ENCODE data around the gene PTGS2. TPM values are rescaled to one million over a fixed set of nuclear protein-coding genes. Genes with fewer than 3 reads are reported as not detected.

PTGS2 gene
- total and polyA plus RNA-seq, 9 of the 15 experiments (the other 6 are each of a cell fraction or from before 2014, with no cell fraction given): 0.01 TPM; not detected in 8

DNA sequence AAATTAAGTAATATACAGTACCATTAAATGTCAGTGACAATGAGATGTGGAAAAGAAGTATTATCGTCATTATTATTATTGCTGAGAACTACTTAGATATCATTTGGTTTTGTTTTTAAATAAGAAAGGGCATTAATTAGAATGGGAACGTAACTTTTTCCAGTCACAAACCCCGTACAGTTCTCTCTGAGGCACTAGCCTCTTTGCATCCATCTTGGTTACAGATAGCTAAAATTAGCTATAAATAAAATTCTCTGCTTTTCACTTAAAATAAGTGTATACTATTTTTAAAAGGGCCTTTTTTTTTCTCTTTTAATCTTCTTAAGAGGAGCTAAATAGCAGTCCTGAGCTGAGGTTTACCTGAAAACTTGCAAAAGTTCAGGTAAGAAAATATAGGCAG is 7.6 kb downstream of the PTGS2 start:
- no peak for DNase-seq (ENCODE audit: extremely low read depth in 1 of 4, low spot score in 3 of 4)
- H3K4me3 ChIP-seq: no peak overlapping the region
- in situ Hi-C loops (cut with MboI): no loop called here
- no peak for ATAC-seq
- H3K4me2 ChIP-seq (ENCODE audit: insufficient read depth, low read length): no peak overlapping the region
- no peaks in the 10 kb centered on the region for H4K20me1 ChIP-seq (replicated peaks; ENCODE audit: control insufficient read depth, insufficient read depth, low read length)
- CTCF ChIA-PET (ENCODE audit: low intra/inter-chr PET ratio): no interaction called here
- H3K4me1 ChIP-seq (replicated peaks in 1 of 2; ENCODE audit: control insufficient read depth in 2 of 2, insufficient read depth in 2 of 2, low read length in 2 of 2): no peaks in the 10 kb centered on the region
- intact Hi-C loops (cut with micrococcal nuclease): no loop called here
- WGBS (ENCODE audit: insufficient coverage, low coverage, missing lambda C conversion rate): 2% methylated on average over 3 of the region's 3 CpGs
- no peaks in the 10 kb centered on the region for H3K9me1 ChIP-seq (ENCODE audit: control insufficient read depth, insufficient read depth, low read length)
- BruUV-seq (replicated peaks): no TSS peak
- H3K36me3 ChIP-seq (ENCODE audit: control insufficient read depth, insufficient read depth, low read length): no peaks in the 10 kb centered on the region
- H3K27ac ChIP-seq (ENCODE audit: extremely low read depth, low read depth, low read length): no peak overlapping the region
- no peak overlapping the region for H2AFZ ChIP-seq (ENCODE audit: low read depth, low read length)
- FAIRE-seq: no peak
- no peaks in the 10 kb centered on the region for H3K79me2 ChIP-seq (ENCODE audit: control insufficient read depth, insufficient read depth, low read length)
- no peaks in the 10 kb centered on the region for H3K27me3 ChIP-seq (ENCODE audit: control insufficient read depth in 2 of 2, insufficient read depth in 2 of 2, low read length in 2 of 2)
- no peak overlapping the region for H3K9ac ChIP-seq (ENCODE audit: insufficient read depth in 1 of 2, low read depth in 2 of 2, low read length in 2 of 2)
- no peaks in the 10 kb centered on the region for H3K9me3 ChIP-seq (replicated peaks; ENCODE audit: control insufficient read depth, insufficient read depth, low read depth, low read length)
- POLR2A ChIA-PET: no interaction called here
- TF ChIP-seq, protein P1, sequence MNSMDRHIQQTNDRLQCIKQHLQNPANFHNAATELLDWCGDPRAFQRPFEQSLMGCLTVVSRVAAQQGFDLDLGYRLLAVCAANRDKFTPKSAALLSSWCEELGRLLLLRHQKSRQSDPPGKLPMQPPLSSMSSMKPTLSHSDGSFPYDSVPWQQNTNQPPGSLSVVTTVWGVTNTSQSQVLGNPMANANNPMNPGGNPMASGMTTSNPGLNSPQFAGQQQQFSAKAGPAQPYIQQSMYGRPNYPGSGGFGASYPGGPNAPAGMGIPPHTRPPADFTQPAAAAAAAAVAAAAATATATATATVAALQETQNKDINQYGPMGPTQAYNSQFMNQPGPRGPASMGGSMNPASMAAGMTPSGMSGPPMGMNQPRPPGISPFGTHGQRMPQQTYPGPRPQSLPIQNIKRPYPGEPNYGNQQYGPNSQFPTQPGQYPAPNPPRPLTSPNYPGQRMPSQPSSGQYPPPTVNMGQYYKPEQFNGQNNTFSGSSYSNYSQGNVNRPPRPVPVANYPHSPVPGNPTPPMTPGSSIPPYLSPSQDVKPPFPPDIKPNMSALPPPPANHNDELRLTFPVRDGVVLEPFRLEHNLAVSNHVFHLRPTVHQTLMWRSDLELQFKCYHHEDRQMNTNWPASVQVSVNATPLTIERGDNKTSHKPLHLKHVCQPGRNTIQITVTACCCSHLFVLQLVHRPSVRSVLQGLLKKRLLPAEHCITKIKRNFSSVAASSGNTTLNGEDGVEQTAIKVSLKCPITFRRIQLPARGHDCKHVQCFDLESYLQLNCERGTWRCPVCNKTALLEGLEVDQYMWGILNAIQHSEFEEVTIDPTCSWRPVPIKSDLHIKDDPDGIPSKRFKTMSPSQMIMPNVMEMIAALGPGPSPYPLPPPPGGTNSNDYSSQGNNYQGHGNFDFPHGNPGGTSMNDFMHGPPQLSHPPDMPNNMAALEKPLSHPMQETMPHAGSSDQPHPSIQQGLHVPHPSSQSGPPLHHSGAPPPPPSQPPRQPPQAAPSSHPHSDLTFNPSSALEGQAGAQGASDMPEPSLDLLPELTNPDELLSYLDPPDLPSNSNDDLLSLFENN (IDR thresholded peaks at IDR 0.05; ENCODE audit: low read depth in 2 of 2, low read length in 2 of 2): no peak
- TF ChIP-seq PTTG1 (tag; IDR thresholded peaks at IDR 0.05; ENCODE audit: low read depth) (no peak), NFE2 (IDR thresholded peaks at IDR 0.05; ENCODE audit: low read depth) (no peak), ZNF778 (CRISPR knock-in tag; IDR thresholded peaks at IDR 0.05) (no peak), NFATC3 (IDR thresholded peaks at IDR 0.05) (no peak), L3MBTL2 (IDR thresholded peaks at IDR 0.05) (no peak), ZNF785 (CRISPR knock-in tag; IDR thresholded peaks at IDR 0.05) (no peak), TGIF2 (CRISPR knock-in tag; IDR thresholded peaks at IDR 0.05) (no peak), CHD2 (IDR thresholded peaks at IDR 0.05; ENCODE audit: low read depth, low read length) (no peak), JUN (IDR thresholded peaks at IDR 0.05; ENCODE audit: borderline replicate concordance, low read depth, low read length) (no peak), JUN (CRISPR knock-in tag; IDR thresholded peaks at IDR 0.05; ENCODE audit: borderline replicate concordance) (no peak)
- TF ChIP-seq, protein P2, sequence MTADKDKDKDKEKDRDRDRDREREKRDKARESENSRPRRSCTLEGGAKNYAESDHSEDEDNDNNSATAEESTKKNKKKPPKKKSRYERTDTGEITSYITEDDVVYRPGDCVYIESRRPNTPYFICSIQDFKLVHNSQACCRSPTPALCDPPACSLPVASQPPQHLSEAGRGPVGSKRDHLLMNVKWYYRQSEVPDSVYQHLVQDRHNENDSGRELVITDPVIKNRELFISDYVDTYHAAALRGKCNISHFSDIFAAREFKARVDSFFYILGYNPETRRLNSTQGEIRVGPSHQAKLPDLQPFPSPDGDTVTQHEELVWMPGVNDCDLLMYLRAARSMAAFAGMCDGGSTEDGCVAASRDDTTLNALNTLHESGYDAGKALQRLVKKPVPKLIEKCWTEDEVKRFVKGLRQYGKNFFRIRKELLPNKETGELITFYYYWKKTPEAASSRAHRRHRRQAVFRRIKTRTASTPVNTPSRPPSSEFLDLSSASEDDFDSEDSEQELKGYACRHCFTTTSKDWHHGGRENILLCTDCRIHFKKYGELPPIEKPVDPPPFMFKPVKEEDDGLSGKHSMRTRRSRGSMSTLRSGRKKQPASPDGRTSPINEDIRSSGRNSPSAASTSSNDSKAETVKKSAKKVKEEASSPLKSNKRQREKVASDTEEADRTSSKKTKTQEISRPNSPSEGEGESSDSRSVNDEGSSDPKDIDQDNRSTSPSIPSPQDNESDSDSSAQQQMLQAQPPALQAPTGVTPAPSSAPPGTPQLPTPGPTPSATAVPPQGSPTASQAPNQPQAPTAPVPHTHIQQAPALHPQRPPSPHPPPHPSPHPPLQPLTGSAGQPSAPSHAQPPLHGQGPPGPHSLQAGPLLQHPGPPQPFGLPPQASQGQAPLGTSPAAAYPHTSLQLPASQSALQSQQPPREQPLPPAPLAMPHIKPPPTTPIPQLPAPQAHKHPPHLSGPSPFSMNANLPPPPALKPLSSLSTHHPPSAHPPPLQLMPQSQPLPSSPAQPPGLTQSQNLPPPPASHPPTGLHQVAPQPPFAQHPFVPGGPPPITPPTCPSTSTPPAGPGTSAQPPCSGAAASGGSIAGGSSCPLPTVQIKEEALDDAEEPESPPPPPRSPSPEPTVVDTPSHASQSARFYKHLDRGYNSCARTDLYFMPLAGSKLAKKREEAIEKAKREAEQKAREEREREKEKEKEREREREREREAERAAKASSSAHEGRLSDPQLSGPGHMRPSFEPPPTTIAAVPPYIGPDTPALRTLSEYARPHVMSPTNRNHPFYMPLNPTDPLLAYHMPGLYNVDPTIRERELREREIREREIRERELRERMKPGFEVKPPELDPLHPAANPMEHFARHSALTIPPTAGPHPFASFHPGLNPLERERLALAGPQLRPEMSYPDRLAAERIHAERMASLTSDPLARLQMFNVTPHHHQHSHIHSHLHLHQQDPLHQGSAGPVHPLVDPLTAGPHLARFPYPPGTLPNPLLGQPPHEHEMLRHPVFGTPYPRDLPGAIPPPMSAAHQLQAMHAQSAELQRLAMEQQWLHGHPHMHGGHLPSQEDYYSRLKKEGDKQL (CRISPR knock-in tag; IDR thresholded peaks at IDR 0.05; ENCODE audit: borderline replicate concordance): no peak
- TF ChIP-seq, protein P3, sequence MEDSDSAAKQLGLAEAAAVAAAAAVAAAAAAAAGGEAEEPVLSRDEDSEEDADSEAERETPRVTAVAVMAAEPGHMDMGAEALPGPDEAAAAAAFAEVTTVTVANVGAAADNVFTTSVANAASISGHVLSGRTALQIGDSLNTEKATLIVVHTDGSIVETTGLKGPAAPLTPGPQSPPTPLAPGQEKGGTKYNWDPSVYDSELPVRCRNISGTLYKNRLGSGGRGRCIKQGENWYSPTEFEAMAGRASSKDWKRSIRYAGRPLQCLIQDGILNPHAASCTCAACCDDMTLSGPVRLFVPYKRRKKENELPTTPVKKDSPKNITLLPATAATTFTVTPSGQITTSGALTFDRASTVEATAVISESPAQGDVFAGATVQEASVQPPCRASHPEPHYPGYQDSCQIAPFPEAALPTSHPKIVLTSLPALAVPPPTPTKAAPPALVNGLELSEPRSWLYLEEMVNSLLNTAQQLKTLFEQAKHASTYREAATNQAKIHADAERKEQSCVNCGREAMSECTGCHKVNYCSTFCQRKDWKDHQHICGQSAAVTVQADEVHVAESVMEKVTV (CRISPR knock-in tag; IDR thresholded peaks at IDR 0.05): no peak
